AG09319 (cell line): ENCODE data around the gene MPDZ.

ENCODE experiments used
- DNase-seq: peaks from one replicate; pipeline ENCODE4 v3.0.0-alpha.2; 2010; ENCODE audit warnings: low read depth; ENCODE audit errors: extremely low read depth
- CTCF ChIP-seq: IDR thresholded peaks from 2 replicates; pipeline ENCODE4 v1.5.1; 2011; ENCODE audit warnings: low read depth, mild to moderate bottlenecking, inconsistent platforms, low read length, moderate library complexity

Gene MPDZ

DNA sequence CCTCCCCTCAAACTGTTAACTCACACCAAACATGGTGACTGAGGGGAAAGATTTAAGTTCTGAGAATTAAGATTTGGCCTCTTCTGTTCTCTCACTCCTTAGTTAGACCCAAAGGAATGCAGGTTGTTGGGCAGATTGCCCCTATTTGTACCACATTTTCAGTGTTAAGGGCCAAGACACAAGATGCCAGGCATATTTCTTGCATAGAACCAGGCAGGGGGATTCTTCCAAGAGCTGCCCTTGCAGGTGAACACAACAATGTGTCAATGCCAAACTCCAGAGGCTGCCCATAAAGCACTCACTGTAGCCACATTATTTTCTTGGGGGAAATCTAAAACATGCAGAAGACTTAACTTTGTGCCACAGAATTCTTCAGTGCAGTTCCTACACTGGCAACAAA lies 14.7 kb downstream of the MPDZ start:
- TF ChIP-seq CTCF, result no peak
- DNase-seq, result no peak

DNA sequence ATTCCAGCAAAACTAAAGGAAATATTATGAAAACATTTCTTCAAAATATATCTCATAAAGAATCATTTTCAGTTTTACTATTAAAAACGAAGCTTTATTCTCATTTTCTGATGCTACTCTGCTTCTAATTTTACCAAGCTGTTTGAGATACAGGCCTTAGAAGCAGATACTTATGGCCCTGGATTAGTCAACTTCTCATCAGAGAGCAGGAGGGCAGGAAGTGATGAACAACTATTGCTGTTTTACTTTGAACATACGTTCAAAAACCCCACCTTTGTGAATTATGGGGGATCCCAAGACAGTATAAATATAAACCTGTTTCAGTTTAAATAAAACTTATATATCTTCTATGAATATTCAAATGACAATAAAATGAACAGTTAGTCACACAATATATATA lies 16.0 kb downstream of the MPDZ start:
- no peak for TF ChIP-seq CTCF
- DNase-seq, result no peak

GRCh38 chr9:13252852-13253251 lies 26.6 kb downstream of the MPDZ start:
- DNase-seq, result no peak
- no peak for TF ChIP-seq CTCF

GRCh38 chr9:13244181-13244580 lies 35.3 kb downstream of the MPDZ start:
- DNase-seq, result no peak
- TF ChIP-seq CTCF, result no peak

DNA sequence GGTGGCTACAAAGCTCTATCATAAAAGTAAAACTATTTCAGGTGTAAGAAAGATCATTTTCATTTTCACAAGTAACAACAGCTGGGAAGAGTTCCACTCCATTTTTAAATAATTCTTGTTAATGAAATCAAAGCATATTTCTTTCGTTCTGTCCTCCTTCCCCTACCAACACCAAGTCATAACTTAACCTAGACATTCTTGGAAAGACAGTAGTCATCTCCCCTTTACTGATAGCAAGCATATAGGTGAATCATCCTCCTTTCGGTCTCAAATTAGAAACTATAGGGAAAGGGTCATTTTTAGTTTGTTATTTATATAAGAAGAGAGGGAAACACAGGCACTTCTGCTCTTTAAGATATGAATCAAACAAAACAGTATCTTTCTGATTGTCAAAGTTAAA lies 38.2 kb downstream of the MPDZ start:
- DNase-seq, result no peak
- no peak for TF ChIP-seq CTCF

DNA sequence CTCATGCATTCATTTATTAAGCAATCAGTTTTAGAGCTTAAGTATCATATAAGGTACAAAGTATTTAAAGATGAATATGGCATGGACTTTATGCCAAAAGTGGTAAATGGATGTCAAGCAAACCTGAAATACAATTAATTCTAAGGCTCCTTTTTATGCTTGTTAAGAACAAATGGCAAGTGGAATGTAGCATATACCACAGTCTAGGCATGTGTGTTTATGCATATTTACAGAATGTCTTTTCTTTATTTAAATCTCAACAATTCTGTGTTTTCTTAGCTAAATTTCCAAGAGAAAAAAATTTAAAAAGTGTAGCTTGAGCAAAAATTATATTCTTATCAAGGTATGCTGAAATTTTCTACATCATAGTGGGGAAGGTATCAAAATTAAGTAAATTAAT lies 39.8 kb downstream of the MPDZ start:
- DNase-seq, result no peak
- no peak for TF ChIP-seq CTCF

DNA sequence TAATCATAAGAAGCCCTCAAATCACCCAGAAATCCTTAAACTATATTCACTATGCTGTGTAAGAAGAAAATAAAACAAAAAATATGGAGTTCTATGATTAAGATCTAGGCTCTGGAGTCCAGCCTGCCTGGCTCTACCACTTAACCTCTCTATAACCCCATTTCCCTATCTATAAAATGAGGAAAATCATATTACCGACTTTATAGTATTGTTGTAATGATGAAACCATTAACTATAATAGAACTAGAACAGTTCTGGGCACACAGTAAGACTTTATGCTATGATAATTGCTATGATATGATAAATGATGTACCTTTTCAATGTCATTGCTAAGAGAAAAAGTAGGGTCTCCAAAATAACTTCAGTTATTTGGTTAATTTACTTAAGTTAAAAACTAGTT lies 40.3 kb downstream of the MPDZ start:
- DNase-seq, result no peak
- no peak for TF ChIP-seq CTCF

GRCh38 chr9:13234932-13235331 lies 44.6 kb downstream of the MPDZ start:
- no peak for TF ChIP-seq CTCF
- DNase-seq, result no peak
